Esophagus muscularis mucosa (tissue), 4 donors: ENCODE results near the gene TENM4.

Experiments
- EP300 ChIP-seq: sonication (generic); formaldehyde crosslinking; IDR thresholded peaks from one replicate; pipeline ENCODE4 v1.6.1; 2017; ENCODE audit warnings: antibody characterized with exemption
- POLR2A ChIP-seq: fragments of 450-650 bp; IDR thresholded peaks from one replicate; pipeline ENCODE4 v1.6.1; 2017; ENCODE audit warnings: antibody characterized with exemption, moderate library complexity, mild to moderate bottlenecking, low read depth
- TF ChIP-seq, protein P1 (sequence below), 3 experiments: fragments of 200-600 bp in 2 of 3; fragments of 450-650 bp in 1 of 3; sonication (generic) in 2 of 3; IDR thresholded peaks; one replicate each; pipeline ENCODE4 v1.5.1; 2017 to 2019; ENCODE audit warnings: antibody characterized with exemption in 3 of 3, mild to moderate bottlenecking in 2 of 3, moderate library complexity in 1 of 3

- TF ChIP-seq, protein P1, sequence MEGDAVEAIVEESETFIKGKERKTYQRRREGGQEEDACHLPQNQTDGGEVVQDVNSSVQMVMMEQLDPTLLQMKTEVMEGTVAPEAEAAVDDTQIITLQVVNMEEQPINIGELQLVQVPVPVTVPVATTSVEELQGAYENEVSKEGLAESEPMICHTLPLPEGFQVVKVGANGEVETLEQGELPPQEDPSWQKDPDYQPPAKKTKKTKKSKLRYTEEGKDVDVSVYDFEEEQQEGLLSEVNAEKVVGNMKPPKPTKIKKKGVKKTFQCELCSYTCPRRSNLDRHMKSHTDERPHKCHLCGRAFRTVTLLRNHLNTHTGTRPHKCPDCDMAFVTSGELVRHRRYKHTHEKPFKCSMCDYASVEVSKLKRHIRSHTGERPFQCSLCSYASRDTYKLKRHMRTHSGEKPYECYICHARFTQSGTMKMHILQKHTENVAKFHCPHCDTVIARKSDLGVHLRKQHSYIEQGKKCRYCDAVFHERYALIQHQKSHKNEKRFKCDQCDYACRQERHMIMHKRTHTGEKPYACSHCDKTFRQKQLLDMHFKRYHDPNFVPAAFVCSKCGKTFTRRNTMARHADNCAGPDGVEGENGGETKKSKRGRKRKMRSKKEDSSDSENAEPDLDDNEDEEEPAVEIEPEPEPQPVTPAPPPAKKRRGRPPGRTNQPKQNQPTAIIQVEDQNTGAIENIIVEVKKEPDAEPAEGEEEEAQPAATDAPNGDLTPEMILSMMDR (IDR thresholded peaks at IDR 0.05): no peak
- no peak for TF ChIP-seq POLR2A
- TF ChIP-seq EP300: no peak
Measured at GRCh38 chr11:79287952-79288351, 152.9 kb downstream of the TENM4 start.
